Measurements from ENCODE around the gene TREML4.

TREML4 gene

GRCh38 chr6:41271901-41272395, 43.8 kb downstream of the TREML4 start:
- in situ Hi-C loops (cut with MboI; ENCODE audit: low pct_unique_long_range_greater_than_20kb, low sequenced_read_pairs, unreplicated experiment), result no loop called here
- no peak for DNase-seq (ENCODE audit: low spot score)
- TF ChIP-seq, protein P1, sequence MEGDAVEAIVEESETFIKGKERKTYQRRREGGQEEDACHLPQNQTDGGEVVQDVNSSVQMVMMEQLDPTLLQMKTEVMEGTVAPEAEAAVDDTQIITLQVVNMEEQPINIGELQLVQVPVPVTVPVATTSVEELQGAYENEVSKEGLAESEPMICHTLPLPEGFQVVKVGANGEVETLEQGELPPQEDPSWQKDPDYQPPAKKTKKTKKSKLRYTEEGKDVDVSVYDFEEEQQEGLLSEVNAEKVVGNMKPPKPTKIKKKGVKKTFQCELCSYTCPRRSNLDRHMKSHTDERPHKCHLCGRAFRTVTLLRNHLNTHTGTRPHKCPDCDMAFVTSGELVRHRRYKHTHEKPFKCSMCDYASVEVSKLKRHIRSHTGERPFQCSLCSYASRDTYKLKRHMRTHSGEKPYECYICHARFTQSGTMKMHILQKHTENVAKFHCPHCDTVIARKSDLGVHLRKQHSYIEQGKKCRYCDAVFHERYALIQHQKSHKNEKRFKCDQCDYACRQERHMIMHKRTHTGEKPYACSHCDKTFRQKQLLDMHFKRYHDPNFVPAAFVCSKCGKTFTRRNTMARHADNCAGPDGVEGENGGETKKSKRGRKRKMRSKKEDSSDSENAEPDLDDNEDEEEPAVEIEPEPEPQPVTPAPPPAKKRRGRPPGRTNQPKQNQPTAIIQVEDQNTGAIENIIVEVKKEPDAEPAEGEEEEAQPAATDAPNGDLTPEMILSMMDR (IDR thresholded peaks at IDR 0.05; ENCODE audit: extremely low read depth, insufficient read depth, missing control alignments), result no peak

- TF ChIP-seq, protein P1 (IDR thresholded peaks at IDR 0.05; ENCODE audit: extremely low read depth, insufficient read depth, missing control alignments), result no peak
- DNase-seq (ENCODE audit: low spot score), result no peak
- in situ Hi-C loops (cut with MboI; ENCODE audit: low pct_unique_long_range_greater_than_20kb, low sequenced_read_pairs, unreplicated experiment), result no loop called here
Observed at GRCh38 chr6:41272591-41273240, 44.6 kb downstream of the TREML4 start.

DNA sequence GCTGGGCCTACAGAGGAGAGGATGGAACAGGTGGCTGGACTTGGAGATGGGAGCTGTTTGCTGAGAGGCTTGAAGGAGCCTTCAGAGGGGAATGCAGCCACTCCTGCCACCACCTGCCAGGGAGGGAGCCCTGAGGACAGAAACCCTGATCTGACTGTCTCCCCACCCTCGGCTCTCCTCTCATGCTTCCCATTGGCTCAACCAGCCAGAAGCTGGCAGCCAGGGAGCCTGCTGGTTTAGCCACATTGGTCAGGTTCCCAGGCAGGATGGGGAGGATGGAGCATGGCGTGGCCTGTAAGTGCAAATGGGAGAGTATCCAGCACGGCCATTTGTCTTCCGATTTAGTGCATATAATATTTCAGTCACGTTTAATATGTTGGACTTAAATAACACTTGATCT, 45.6 kb downstream of the TREML4 start:
- TF ChIP-seq, protein P1 (IDR thresholded peaks at IDR 0.05; ENCODE audit: extremely low read depth, insufficient read depth, missing control alignments), result no peak
- in situ Hi-C loops (cut with MboI; ENCODE audit: low pct_unique_long_range_greater_than_20kb, low sequenced_read_pairs, unreplicated experiment), result no loop called here
- no peak for DNase-seq (ENCODE audit: low spot score)

GRCh38 chr6:41274256-41274655, 46.1 kb downstream of the TREML4 start:
- TF ChIP-seq, protein P1 (IDR thresholded peaks at IDR 0.05; ENCODE audit: extremely low read depth, insufficient read depth, missing control alignments), result no peak
- DNase-seq (ENCODE audit: low spot score), result no peak
- in situ Hi-C loops (cut with MboI; ENCODE audit: low pct_unique_long_range_greater_than_20kb, low sequenced_read_pairs, unreplicated experiment), result no loop called here

DNA sequence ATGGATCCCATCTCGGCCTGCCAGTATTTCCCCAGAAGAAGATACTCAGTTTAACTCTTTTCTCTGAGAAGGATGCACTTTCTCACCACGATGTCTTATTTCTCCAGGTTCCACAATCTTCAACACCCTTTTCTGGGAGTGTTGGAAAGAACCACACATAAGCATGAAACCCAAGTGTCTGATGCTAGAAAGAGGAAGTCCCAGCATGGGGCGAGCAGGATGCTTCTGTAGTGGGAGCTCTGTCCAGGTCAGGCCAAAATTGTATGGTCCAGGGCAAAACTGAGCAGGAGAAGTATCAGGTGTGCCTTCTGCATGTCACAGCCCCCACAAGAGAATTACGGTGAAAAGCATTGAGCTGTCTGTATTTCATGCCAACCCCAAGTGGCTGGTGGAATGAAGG, 47.3 kb downstream of the TREML4 start:
- DNase-seq (ENCODE audit: low spot score), result no peak
- TF ChIP-seq, protein P1 (IDR thresholded peaks at IDR 0.05; ENCODE audit: extremely low read depth, insufficient read depth, missing control alignments), result no peak
- in situ Hi-C loops (cut with MboI; ENCODE audit: low pct_unique_long_range_greater_than_20kb, low sequenced_read_pairs, unreplicated experiment), result no loop called here

DNA sequence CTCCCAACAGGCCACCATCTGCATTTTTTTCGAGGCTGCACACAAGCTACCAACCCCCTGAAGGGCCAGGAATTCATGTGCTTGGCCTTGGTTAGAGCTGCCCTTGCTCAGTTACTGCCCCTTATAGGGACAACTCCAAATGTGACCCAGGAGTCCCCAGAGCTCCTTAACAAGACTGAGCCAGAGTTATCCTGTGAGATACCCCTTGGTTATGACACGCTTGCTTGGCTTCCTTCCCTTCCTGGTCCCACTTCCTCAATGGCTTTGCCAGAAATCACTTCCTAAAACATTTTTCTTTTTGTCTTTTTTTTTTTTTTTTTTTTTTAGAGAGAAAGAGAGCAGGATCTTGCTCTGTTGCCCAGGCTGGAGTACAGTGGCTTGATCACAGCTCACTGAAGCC, 49.5 kb downstream of the TREML4 start:
- in situ Hi-C loops (cut with MboI; ENCODE audit: low pct_unique_long_range_greater_than_20kb, low sequenced_read_pairs, unreplicated experiment), result no loop called here
- DNase-seq (ENCODE audit: low spot score), result no peak
- TF ChIP-seq, protein P1 (IDR thresholded peaks at IDR 0.05; ENCODE audit: extremely low read depth, insufficient read depth, missing control alignments), result no peak

All from GM13977 (cell line).